ENCODE measurements around the gene MOBP. TPM values are rescaled to one million over a fixed set of nuclear protein-coding genes. Genes with fewer than 3 reads are reported as not detected.

MOBP gene
- total and polyA plus RNA-seq, 2 of the 4 experiments (the other 2 are of a cell fraction), result not detected

GRCh38 chr3:39427506-39427905 lies 40.0 kb upstream of the MOBP start:
- H4K5ac ChIP-seq (ENCODE audit: low read depth, low read length), result no peak overlapping the region
- H2AK9ac ChIP-seq (replicated peaks; ENCODE audit: low read depth, low read length, poor library complexity), result no peak overlapping the region
- no peak overlapping the region for H2AFZ ChIP-seq (replicated peaks; ENCODE audit: low read length, poor library complexity)
- no peaks in the 10 kb centered on the region for H3K4me1 ChIP-seq (ENCODE audit: control insufficient read depth, insufficient read depth, low read length)
- no peak overlapping the region for H3K14ac ChIP-seq (replicated peaks; ENCODE audit: low read depth, low read length)
- no peak overlapping the region for H2BK5ac ChIP-seq (ENCODE audit: low read depth, low read length, poor library complexity, severe bottlenecking)
- no peak overlapping the region for H4K8ac ChIP-seq (ENCODE audit: low read depth in 2 of 2, low read length in 2 of 2)
- no peak overlapping the region for H2AK5ac ChIP-seq (ENCODE audit: low read depth, low read length)
- no peak overlapping the region for H3K56ac ChIP-seq (ENCODE audit: extremely low read depth, insufficient read depth, low read length)
- H2BK120ac ChIP-seq (ENCODE audit: low read depth, low read length), result no peak overlapping the region
- no peaks in the 10 kb centered on the region for H3K9me3 ChIP-seq (ENCODE audit: control insufficient read depth, insufficient read depth, low read length)
- POLR2A ChIA-PET (ENCODE audit: unreplicated experiment), result no interaction called here
- H4K20me1 ChIP-seq (ENCODE audit: insufficient read depth, low read length), result no peaks in the 10 kb centered on the region
- H3K9ac ChIP-seq (ENCODE audit: low read depth, low read length), result no peak overlapping the region
- H3K9me1 ChIP-seq (ENCODE audit: insufficient read depth, low read length), result no peaks in the 10 kb centered on the region
- no peak overlapping the region for H3K18ac ChIP-seq (ENCODE audit: low read depth, low read length)
- in situ Hi-C loops (cut with MboI; ENCODE audit: low sequenced_read_pairs), result no loop called here
- no peak overlapping the region for H2BK15ac ChIP-seq (ENCODE audit: low read depth, low read length)
- intact Hi-C loops (cut with micrococcal nuclease), result no loop called here
- no peak overlapping the region for H3K23ac ChIP-seq (ENCODE audit: low read depth, low read length)
- H3K36me3 ChIP-seq (ENCODE audit: control insufficient read depth, insufficient read depth, low read length), result no peaks in the 10 kb centered on the region
- ATAC-seq (ENCODE audit: low read depth) (no peak), DNase-seq (no peak)
- H3K4ac ChIP-seq (ENCODE audit: low read depth, low read length), result no peak overlapping the region
- no peak overlapping the region for H2BK20ac ChIP-seq (ENCODE audit: low read depth, low read length)
- H3K27me3 ChIP-seq (ENCODE audit: control insufficient read depth, insufficient read depth, low read length), result no peaks in the 10 kb centered on the region
- no peaks in the 10 kb centered on the region for H3K79me1 ChIP-seq (ENCODE audit: low read depth in 1 of 2, low read length in 2 of 2)
- TF ChIP-seq MAZ (IDR thresholded peaks at IDR 0.05; ENCODE audit: borderline replicate concordance, low read depth, low read length) (no peak), RCOR1 (IDR thresholded peaks at IDR 0.05; ENCODE audit: insufficient replicate concordance, low read length) (no peak), MXI1 (IDR thresholded peaks at IDR 0.05; ENCODE audit: borderline replicate concordance, low read depth, low read length) (no peak), POLR2A (IDR thresholded peaks at IDR 0.05; ENCODE audit: low read depth, low read length) (no peak), NFE2L2 (IDR thresholded peaks at IDR 0.05; ENCODE audit: low read depth, low read length) (no peak), CHD1 (IDR thresholded peaks at IDR 0.05; ENCODE audit: low read depth, low read length) (no peak), MAFK (IDR thresholded peaks at IDR 0.05; ENCODE audit: low read depth, low read length) (no peak)
- TF ChIP-seq, protein P1, sequence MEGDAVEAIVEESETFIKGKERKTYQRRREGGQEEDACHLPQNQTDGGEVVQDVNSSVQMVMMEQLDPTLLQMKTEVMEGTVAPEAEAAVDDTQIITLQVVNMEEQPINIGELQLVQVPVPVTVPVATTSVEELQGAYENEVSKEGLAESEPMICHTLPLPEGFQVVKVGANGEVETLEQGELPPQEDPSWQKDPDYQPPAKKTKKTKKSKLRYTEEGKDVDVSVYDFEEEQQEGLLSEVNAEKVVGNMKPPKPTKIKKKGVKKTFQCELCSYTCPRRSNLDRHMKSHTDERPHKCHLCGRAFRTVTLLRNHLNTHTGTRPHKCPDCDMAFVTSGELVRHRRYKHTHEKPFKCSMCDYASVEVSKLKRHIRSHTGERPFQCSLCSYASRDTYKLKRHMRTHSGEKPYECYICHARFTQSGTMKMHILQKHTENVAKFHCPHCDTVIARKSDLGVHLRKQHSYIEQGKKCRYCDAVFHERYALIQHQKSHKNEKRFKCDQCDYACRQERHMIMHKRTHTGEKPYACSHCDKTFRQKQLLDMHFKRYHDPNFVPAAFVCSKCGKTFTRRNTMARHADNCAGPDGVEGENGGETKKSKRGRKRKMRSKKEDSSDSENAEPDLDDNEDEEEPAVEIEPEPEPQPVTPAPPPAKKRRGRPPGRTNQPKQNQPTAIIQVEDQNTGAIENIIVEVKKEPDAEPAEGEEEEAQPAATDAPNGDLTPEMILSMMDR (conservative IDR thresholded peaks at IDR 0.05; ENCODE audit: low read depth, low read length), result no peak
- TF ChIP-seq, protein P2, sequence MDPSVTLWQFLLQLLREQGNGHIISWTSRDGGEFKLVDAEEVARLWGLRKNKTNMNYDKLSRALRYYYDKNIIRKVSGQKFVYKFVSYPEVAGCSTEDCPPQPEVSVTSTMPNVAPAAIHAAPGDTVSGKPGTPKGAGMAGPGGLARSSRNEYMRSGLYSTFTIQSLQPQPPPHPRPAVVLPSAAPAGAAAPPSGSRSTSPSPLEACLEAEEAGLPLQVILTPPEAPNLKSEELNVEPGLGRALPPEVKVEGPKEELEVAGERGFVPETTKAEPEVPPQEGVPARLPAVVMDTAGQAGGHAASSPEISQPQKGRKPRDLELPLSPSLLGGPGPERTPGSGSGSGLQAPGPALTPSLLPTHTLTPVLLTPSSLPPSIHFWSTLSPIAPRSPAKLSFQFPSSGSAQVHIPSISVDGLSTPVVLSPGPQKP (IDR thresholded peaks at IDR 0.05; ENCODE audit: borderline replicate concordance, low read depth, low read length), result no peak
- BruUV-seq (replicated peaks), result no TSS peak
- H3K4me3 ChIP-seq (ENCODE audit: insufficient read depth, low read depth, low read length), result no peak overlapping the region
- no CpG with 5 or more reads among the region's 1 CpG for WGBS, 2 experiments (ENCODE audit: extremely low coverage in 2 of 2, insufficient read length in 1 of 2)
- dilution Hi-C loops (cut with HindIII; ENCODE audit: low sequenced_read_pairs, unreplicated experiment), result no loop called here
- no peak overlapping the region for H3K27ac ChIP-seq (ENCODE audit: insufficient read depth, low read length)
- no peak overlapping the region for H3K4me2 ChIP-seq (ENCODE audit: low read depth, low read length)
- no peak overlapping the region for H4K91ac ChIP-seq (ENCODE audit: insufficient read depth, low read depth, low read length)
- CTCF ChIA-PET, result no interaction called here
